ENCODE data around the gene MAGEF1. TPM values are rescaled to one million over a fixed set of nuclear protein-coding genes. Genes with fewer than 3 reads are reported as not detected.

MAGEF1 gene, protein sequence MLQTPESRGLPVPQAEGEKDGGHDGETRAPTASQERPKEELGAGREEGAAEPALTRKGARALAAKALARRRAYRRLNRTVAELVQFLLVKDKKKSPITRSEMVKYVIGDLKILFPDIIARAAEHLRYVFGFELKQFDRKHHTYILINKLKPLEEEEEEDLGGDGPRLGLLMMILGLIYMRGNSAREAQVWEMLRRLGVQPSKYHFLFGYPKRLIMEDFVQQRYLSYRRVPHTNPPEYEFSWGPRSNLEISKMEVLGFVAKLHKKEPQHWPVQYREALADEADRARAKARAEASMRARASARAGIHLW
- total RNA-seq = 5.0 TPM

DNA sequence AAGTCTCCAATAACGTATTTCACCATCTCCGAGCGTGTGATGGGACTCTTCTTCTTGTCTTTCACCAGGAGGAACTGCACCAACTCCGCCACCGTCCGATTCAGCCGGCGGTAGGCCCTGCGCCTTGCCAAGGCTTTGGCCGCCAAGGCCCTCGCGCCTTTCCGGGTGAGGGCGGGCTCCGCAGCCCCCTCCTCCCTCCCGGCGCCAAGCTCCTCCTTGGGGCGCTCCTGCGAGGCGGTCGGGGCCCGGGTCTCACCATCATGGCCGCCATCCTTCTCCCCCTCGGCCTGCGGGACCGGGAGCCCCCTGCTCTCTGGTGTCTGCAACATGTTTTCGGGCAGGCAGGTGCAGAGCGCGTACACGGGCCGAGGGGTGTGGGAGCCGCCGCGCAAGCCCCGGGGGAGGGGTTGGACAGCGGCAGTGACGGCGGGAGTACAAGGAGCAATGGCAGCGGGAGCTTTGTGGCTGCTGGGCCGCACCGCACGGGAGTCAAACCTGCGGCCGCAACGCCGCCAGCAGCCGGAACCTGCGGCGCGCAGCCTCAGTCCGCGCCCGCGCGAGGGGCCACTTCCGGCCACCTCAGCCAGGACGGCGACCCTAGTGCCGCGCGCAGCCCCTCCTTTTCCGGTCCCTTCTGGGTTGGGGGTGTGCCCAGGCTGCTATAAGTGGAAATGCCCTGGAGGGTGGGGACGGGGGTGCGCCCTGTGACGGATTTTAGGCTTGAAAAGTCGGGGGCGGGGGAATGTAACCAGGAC lies at the start of gene MAGEF1:
Gene MAGEF1, minus strand, starts transcription at position 572 of the 755 bp plus-strand sequence. Its CDS starts 243 bp downstream, at position 329.
- H3K4me3 ChIP-seq (ENCODE audit: low read length) = peak within 1 kb of the TSS; percentile 54
- peaks cover 42% of the 10 kb centered on the region for H3K4me1 ChIP-seq (ENCODE audit: insufficient read depth, low read length)
- no peaks in the 10 kb centered on the region for H3K27me3 ChIP-seq (ENCODE audit: insufficient read depth, low read length)
- no peaks in the 10 kb centered on the region for H3K9me3 ChIP-seq (ENCODE audit: low read depth, low read length)

DNA sequence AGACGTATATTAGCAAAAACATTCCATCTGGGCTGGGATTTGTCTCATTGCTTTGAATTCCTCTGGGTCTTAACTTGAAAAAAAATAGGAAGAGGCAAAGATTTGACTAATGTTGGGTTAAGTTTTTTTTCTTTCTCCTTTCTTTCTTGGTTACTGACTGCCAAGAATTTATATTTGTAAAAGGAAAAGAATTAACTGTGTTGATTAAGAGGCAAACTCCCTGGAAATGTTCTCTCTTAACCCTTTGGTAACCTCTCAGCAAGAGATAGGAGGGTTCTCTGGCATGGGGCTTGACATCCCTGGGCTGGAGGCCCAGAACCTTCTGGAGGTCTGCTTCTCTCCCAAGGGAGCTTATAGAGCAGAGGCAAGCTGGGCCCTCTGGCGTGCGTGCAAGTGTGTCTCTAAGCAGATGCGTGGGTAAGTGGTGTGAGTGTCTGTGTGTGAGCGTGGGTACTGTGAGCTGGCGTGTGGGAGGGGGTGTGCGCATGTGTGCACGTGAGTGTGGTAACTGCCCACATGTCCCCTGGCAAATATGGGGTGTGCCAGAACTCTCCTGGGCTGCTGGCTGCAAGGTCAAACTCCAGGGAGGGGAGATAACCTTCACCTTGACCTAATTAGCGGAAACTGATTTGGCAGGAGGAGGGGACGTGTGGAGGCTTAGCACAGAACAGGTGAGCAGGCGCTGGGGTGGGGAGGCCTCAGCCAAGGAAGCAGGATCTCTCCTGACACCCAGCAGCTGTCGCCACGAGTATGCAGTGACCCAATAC lies 49.4 kb upstream of the MAGEF1 start:
- no peak overlapping the region for H3K4me3 ChIP-seq (ENCODE audit: low read length)
- no peaks in the 10 kb centered on the region for H3K27me3 ChIP-seq (ENCODE audit: insufficient read depth, low read length)
- H3K9me3 ChIP-seq (ENCODE audit: low read depth, low read length) = no peaks in the 10 kb centered on the region
- peaks cover 16% of the 10 kb centered on the region for H3K4me1 ChIP-seq (ENCODE audit: insufficient read depth, low read length)

DNA sequence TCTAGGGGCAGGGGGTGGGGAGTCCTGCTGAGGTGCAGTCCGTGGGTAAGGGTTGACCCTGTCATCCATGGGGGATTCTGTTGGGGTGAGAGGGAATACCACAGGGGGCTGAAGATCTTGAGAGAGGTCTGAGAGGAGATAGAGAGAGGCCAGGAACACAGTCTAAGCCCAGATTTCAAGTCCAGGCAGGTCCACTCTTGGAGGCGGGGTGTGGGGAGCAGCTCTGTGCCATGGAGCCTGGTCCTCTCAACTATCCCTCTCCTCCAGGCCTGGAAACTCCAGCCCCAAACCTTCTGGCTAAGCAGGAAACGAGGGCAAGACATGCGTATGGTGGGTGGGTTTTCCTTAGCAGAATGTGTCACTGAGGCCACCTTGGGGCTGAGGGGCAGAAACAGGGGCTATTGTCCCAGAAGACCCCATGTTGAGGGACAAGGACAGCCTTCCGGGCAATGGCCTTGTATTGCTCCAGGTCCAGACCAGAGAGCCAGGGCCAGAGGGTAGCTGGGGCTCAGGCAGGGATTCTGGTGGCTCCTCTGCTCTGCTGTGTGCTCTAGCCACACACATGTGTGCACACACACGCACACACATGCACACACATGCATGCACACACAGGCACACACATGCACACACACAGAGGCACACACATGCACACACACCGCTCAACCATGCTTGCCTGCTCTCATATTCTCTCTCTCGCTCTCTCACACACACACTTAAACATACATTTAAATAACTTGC lies 48.6 kb upstream of the MAGEF1 start:
- peaks cover 8% of the 10 kb centered on the region for H3K4me1 ChIP-seq (ENCODE audit: insufficient read depth, low read length)

DNA sequence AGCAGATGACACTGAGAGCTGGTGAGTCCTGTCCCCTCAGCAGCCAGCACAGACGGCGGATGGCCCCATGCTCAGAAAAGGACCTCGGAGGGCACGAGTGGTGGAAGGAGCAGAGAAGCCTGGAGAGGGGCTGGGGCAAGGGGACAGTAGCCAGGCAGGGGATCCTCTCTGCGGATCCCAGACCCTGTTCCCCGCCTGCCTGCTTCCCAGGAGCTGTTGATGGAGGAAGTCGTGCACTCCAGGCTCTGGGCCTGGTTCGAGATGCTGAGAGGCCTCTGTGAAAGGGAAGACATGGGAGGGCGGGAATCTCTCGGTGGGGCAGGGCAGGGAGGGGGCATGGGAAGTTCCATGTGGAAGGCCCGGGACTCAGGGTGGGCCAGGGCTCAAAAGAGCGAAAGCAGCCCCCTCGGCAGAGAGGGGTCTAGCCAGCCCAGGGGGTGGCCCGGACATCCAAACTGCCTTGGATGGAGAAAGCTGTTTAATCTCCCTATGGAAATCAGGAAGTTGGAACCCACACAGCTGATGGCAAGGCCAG lies 47.9 kb upstream of the MAGEF1 start:
- H3K4me3 ChIP-seq (ENCODE audit: low read length) = no peak overlapping the region
- no peaks in the 10 kb centered on the region for H3K27me3 ChIP-seq (ENCODE audit: insufficient read depth, low read length)
- peaks cover under 1% of the 10 kb centered on the region for H3K4me1 ChIP-seq (ENCODE audit: insufficient read depth, low read length)
- no peaks in the 10 kb centered on the region for H3K9me3 ChIP-seq (ENCODE audit: low read depth, low read length)

More for the DNA sequence above, 48.6 kb upstream of the MAGEF1 start:
- no peaks in the 10 kb centered on the region for H3K27me3 ChIP-seq (ENCODE audit: insufficient read depth, low read length)
- H3K9me3 ChIP-seq (ENCODE audit: low read depth, low read length) = no peaks in the 10 kb centered on the region
- H3K4me3 ChIP-seq (ENCODE audit: low read length) = no peak overlapping the region

DNA sequence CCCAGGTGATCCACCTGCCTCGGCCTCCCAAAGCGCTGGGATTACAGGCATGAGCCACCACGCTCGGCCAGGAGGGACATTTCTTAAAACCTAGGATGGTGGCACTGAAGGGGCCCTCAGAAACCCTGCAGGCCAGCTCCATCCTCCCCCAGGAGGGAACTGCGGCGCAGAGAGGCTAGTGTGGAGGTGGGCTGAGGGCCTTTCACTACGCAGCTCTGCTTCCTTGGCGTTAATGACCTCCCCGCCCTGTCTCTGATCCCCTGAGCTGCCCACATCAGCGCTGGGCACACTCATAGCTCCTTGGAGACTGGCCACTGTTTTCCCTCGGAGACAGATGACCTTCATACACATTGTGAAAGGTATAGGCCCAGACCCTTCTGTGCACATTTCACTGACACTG lies 46.2 kb upstream of the MAGEF1 start:
- no peaks in the 10 kb centered on the region for H3K9me3 ChIP-seq (ENCODE audit: low read depth, low read length)
- H3K27me3 ChIP-seq (ENCODE audit: insufficient read depth, low read length) = no peaks in the 10 kb centered on the region
- no peaks in the 10 kb centered on the region for H3K4me1 ChIP-seq (ENCODE audit: insufficient read depth, low read length)
- no peak overlapping the region for H3K4me3 ChIP-seq (ENCODE audit: low read length)

DNA sequence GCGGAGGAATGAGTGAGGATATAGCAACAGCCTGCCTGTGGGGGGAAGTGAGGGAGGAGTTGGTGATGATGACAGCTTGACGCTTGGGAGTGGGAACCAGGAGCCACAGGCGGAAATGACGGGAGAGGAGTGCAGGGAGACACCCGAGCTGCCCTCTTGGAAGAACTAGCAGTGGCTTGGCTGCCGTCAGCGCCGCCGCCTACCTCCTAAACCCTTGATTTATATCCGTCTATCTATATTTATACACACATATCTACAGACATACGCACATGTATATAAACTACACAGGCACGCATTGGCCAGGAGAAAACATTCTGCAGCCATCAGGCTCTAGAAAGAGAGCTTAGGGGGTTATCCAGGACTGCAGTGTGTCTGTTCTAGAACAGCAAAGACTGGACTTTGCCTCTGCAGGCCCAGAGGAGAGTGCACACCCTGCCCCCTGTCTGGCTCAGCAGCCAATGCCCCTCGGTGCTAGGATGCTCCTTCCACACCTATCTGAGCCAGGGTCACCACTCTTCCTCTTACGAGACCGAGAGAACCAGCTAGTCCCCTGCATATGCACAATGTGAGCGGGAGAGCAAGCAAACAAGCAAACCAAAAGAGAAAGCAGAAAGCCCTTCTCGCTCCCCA lies 45.3 kb upstream of the MAGEF1 start:
- Histone ChIP-seq H3K4me1 (ENCODE audit: insufficient read depth, low read length) (no peaks in the 10 kb centered on the region), H3K9me3 (ENCODE audit: low read depth, low read length) (no peaks in the 10 kb centered on the region), H3K4me3 (ENCODE audit: low read length) (no peak overlapping the region), H3K27me3 (ENCODE audit: insufficient read depth, low read length) (no peaks in the 10 kb centered on the region)

DNA sequence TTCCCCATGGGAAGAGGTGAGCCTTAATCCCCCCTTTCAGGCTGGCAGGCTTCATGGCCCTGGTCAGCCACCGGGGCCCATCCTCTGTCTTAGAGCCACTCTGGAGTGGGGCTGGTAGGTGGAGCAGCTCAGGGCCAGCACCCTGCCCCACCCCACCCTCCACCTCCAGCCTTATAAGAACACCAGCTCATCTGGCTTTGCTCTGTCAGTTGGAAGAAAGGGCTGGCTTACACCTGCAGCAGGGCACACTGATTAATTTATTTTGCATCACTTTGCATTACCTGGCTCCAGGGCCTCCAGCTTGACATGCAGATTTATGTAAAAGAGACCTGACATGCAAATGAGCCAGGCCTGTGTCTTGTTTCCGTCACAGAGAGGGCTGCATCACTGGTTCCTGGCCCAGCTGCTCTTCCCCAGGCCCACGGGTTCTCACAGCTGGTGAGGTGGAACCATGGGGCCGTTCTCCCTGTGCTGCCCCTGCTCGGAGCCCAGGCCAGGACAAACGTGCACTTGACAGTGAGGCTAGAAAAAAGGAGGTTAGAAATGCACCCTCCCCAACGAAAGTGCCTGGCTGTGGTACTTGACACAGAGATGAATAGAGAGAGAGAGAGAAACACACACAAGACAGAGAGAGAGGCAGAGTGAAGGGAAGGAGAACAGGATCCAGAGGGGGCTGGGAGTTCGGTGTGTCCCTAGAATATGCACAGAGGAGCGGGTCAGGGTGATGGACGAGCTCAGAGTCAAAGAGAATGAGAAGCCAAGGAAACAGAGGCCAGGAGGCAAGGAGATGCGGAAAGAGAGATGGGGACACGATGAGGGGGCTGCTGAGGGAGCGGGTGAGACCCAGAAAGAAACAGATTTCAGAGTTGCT lies 44.5 kb upstream of the MAGEF1 start:
- Histone ChIP-seq H3K4me1 (ENCODE audit: insufficient read depth, low read length) (no peaks in the 10 kb centered on the region), H3K9me3 (ENCODE audit: low read depth, low read length) (no peaks in the 10 kb centered on the region), H3K4me3 (ENCODE audit: low read length) (no peak overlapping the region), H3K27me3 (ENCODE audit: insufficient read depth, low read length) (no peaks in the 10 kb centered on the region)

DNA sequence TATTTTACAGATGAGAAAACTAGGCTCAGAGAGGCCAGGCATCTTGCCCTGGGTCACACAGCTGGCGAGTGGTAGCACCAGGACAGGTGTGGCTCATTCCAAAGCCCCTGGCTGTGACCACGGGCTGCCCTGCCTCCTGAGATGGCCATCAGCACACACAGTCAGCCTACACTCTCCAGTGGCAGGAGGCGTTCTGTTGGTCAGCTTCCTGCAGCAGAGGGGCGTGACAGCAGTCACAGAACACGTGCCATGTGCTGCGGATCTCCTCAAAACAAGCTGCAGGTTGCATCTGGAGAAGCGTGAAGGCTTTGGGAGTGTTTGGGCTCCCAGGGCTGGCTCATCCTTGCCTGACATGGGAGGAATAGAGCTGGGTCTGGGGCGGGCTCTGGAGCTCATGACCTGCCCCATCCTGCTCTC lies 43.5 kb upstream of the MAGEF1 start:
- Histone ChIP-seq H3K27me3 (ENCODE audit: insufficient read depth, low read length) (no peaks in the 10 kb centered on the region), H3K4me3 (ENCODE audit: low read length) (no peak overlapping the region), H3K4me1 (ENCODE audit: insufficient read depth, low read length) (no peaks in the 10 kb centered on the region), H3K9me3 (ENCODE audit: low read depth, low read length) (no peaks in the 10 kb centered on the region)

DNA sequence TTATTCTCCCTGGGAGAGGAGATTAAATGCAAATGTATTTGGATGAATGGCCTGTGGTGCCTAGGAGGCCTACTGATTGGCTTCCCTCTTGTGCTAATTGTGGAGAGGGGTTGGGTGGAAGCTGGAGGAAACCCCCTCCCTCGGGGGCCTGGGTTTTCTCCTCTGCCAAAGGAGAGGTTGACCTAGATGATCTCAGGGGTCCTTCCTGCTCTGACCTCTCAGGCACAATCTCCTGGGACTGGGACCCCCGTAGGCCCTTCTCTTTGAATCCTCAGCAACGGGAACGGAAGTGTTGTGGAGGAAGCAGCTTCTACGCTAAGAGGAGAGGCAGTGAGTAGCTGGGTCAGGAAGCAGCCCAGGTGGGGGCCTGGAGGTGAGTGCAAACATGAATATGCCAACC lies 40.5 kb upstream of the MAGEF1 start:
- Histone ChIP-seq H3K9me3 (ENCODE audit: low read depth, low read length) (no peaks in the 10 kb centered on the region), H3K27me3 (ENCODE audit: insufficient read depth, low read length) (no peaks in the 10 kb centered on the region), H3K4me3 (ENCODE audit: low read length) (no peak overlapping the region), H3K4me1 (ENCODE audit: insufficient read depth, low read length) (peaks cover 8% of the 10 kb centered on the region)

DNA sequence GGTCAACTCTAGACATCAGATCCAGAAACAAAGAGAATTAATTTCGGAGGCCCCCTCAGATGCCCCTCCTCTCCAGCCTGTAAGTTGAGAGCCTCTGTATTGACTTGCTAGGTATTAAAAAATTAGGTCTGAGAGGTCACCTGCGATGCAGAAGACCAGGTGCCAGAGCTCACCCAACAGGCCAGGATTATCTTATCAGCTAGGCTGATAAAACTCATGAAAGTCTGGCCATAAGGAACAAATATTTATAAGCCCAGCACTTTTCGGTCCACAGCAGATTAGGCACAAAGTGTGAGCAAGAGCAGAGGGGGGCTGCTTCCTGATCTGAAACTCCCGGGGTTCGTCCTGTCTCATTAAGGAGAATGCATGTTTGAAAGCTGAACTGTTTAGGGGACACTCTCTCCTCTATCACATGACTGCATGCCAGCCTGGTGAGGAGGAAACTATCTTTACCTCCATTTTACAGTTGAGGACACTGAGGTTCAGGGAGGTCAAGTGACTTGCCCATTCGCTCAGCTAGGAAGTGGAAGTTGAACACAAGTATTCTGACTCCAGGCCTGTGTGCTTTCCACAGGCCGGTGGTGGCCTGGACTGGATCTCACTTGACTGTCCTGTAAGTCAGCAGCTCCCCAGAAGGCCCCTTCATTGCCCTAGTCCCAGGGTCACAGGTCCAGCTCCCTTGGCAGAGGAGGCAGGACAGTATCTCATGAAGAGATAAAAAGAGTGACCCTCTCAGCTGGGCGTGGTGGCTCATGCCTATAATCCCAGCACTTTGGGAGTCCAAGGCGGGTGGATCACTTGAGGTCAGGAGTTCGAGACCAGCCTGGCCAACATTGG lies 39.6 kb upstream of the MAGEF1 start:
- no peaks in the 10 kb centered on the region for H3K27me3 ChIP-seq (ENCODE audit: insufficient read depth, low read length)
- H3K4me1 ChIP-seq (ENCODE audit: insufficient read depth, low read length) = peaks cover 8% of the 10 kb centered on the region
- H3K4me3 ChIP-seq (ENCODE audit: low read length) = no peak overlapping the region
- H3K9me3 ChIP-seq (ENCODE audit: low read depth, low read length) = no peaks in the 10 kb centered on the region

DNA sequence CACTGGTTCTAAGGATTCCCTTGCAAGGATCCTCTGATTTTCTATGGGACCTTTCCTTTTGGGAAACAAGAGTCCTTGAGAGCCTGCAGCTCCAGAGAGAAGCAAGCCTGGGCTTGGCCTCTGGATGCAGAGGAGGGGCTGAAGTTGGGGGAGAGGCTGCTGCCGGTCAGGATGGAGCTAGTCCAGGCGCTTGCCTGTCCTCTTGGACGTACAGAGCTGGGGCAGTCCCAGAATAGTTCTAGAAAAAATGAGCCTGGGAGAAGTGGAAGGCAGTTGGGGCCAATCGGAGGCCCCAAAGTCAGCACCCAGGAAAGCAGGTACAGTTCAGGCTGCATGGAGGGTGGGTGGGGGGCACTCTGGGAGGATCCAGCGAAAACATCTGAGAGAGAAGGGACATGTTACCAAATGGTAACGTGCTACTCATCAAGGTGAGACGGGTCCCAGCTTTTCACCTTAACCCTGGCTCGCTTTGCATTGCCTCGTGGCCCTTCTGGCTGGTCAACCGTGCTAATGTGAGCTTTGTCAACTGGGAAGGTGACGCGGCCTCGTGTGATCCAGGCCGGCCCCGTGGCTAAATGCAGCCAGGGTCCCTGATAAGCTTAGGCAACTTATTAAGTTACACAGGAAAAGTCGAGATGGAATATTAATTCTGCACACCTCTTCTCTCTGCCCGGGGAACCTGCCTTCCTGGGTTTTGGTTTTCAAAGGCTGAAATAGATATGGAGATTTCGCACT lies 38.7 kb upstream of the MAGEF1 start:
- Histone ChIP-seq H3K9me3 (ENCODE audit: low read depth, low read length) (no peaks in the 10 kb centered on the region), H3K4me3 (ENCODE audit: low read length) (no peak overlapping the region), H3K27me3 (ENCODE audit: insufficient read depth, low read length) (no peaks in the 10 kb centered on the region), H3K4me1 (ENCODE audit: insufficient read depth, low read length) (peaks cover 8% of the 10 kb centered on the region)

DNA sequence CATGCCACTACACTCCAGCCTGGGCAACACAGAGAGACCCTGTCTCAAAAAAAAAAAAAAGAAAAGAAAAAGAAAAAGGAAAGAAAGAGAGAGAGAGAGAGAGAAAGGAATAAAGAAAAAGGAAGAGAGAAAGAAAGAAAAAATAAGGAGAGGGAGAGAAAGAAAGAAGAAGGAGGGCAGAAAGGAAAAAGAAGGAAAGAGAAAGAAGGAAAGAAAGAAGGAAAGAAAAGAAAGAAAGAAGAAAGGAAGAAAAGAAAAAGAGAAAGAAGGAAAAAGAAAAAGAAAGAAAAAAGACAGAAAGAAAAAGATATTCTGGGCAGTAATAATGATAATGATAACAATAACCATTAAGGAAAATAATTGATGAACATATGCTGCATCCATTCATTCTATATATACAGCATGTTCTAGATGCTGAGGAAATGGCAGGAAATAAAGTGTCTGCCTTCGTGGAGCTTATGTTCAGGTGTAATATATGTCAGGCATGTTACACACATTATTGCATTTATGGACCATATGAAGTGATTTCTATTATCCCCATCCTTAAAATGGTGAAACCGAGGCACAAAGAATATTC lies 37.4 kb upstream of the MAGEF1 start:
- Histone ChIP-seq H3K9me3 (ENCODE audit: low read depth, low read length) (no peaks in the 10 kb centered on the region), H3K4me3 (ENCODE audit: low read length) (no peak overlapping the region), H3K27me3 (ENCODE audit: insufficient read depth, low read length) (no peaks in the 10 kb centered on the region), H3K4me1 (ENCODE audit: insufficient read depth, low read length) (peaks cover 8% of the 10 kb centered on the region)
